ENCODE data around the gene GOLGA6L2. TPM values are rescaled to one million over a fixed set of nuclear protein-coding genes. Genes with fewer than 3 reads are reported as not detected.

Gene GOLGA6L2
- total and polyA plus RNA-seq, 2 of the 8 experiments (the other 6 are each of a cell fraction or from before 2014, with no cell fraction given) = not detected

DNA sequence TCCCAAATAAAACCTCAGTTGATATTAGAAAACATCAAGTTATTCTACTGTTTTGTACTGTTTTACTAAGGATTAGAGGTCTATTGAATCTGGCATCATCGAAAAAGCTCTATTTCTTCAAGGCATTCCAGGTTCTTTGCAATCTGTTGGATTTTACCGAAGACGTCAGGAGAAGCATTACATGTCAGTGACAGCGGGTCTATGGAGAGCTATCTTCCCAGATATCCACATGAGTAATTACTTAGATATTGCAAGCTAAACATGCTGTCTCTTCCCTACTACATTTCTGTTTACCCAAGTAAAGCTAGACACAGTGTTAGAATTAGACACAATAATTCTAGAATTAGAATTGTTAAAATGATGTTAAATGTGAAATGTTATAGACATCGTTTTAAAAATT, 10.8 kb upstream of the GOLGA6L2 start (continued):
- TF ChIP-seq KDM1A (IDR thresholded peaks at IDR 0.05; ENCODE audit: borderline replicate concordance, low read length) (no peak), CHD7 (IDR thresholded peaks at IDR 0.05; ENCODE audit: insufficient replicate concordance, low read length) (no peak), PHF8 (conservative IDR thresholded peaks at IDR 0.05; ENCODE audit: low read depth, low read length) (no peak)

Data from H1 (cell line).